Measurements from ENCODE around the gene HIVEP2. TPM values are rescaled to one million over a fixed set of nuclear protein-coding genes. Genes with fewer than 3 reads are reported as not detected.

The HIVEP2 gene
- total RNA-seq, 3 donors from 2014 or later (not counting 1 experiment from before 2014, with no cell fraction given): 14.6 to 21.6 (median 18.7) TPM

DNA sequence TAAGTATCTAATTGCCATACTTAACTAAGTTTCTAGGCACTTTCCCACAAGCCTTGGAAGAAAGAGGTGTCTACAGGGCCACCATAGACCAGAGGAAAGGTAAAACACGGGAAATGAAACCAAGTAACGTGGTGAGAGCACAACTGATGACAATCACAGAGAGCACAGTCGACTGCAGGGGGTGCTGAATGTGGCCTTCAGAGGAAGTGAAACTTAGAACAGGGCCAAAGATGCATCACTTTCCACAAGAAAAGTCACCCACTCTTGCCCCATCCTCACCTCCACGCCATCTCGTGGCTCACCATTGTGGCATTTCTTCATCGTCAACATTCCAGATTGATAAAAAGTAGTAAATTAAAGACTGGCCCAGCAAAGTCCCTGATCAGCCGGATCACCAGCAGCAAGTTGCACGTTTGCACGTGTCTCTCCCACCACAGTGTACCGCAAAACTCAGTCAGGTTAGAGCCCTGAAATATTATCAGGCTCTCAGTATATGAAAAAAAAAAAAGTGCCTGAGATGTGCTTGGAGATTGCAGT, 31.4 kb downstream of the HIVEP2 start:
- H3K4me1 ChIP-seq (ENCODE audit: control insufficient read depth, insufficient read depth, low read length): peaks cover 36% of the 10 kb centered on the region
- H3K27me3 Mint-ChIP-seq (ENCODE audit: low read depth in 2 of 2): no peaks in the 10 kb centered on the region
- H3K4me3 ChIP-seq (ENCODE audit: low read length): no peak overlapping the region

DNA sequence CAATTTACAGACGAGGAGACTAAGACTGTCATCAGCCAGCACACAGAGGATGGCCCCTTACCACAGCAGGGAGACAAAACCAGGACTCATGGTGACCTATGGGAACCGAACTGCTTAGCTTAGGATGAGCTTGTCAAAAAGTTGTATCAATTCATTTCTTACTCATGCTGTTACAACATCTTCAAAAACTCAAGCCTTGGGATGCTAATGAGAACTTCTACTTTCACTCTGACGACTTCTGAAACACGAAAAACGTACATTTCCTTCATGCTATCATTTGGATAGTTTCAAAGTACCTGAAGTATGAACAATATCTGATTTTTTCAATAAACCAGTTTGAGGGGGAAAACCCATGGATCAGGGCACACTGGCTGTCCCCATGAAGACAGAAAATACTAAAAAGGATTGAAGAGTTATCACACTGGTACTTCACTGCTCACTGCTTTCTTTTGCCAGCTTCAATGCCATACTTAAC, 31.9 kb downstream of the HIVEP2 start:
- peak overlapping the region; percentile 68 for H3K4me3 Mint-ChIP-seq

More for the DNA sequence above, 31.4 kb downstream of the HIVEP2 start:
- H3K9me3 Mint-ChIP-seq: no peaks in the 10 kb centered on the region
- ATAC-seq (peak; percentile 73 to 86 (median 80)), DNase-seq (peak; percentile 51 to 89)
- peak overlapping the region; percentile 84 for H3K27ac ChIP-seq (ENCODE audit: low read length)
- peaks cover 41 to 44% of the 10 kb centered on the region in 2 donors for H3K4me1 Mint-ChIP-seq
- H3K36me3 Mint-ChIP-seq: no peaks in the 10 kb centered on the region
- peak overlapping the region; percentile 78 to 90 for H3K27ac Mint-ChIP-seq
- no peaks in the 10 kb centered on the region for H3K36me3 ChIP-seq (ENCODE audit: control insufficient read depth, insufficient read depth, low read length)
- H3K4me3 Mint-ChIP-seq: peak overlapping the region; percentile 68
- WGBS (ENCODE audit: insufficient coverage): 16% methylated on average over 10 of the region's 10 CpGs
- intact Hi-C loops (cut with micrococcal nuclease): loop anchor here (1.0 to 5.0 kb wide), 3 partner anchors 11 to 41 kb away; no protein-coding TSS in a partner anchor
- H3K9me3 ChIP-seq (ENCODE audit: control insufficient read depth, insufficient read depth, low read length): no peaks in the 10 kb centered on the region
- H3K27me3 ChIP-seq (ENCODE audit: control insufficient read depth, insufficient read depth, low read length): no peaks in the 10 kb centered on the region
- TF ChIP-seq, protein P1, sequence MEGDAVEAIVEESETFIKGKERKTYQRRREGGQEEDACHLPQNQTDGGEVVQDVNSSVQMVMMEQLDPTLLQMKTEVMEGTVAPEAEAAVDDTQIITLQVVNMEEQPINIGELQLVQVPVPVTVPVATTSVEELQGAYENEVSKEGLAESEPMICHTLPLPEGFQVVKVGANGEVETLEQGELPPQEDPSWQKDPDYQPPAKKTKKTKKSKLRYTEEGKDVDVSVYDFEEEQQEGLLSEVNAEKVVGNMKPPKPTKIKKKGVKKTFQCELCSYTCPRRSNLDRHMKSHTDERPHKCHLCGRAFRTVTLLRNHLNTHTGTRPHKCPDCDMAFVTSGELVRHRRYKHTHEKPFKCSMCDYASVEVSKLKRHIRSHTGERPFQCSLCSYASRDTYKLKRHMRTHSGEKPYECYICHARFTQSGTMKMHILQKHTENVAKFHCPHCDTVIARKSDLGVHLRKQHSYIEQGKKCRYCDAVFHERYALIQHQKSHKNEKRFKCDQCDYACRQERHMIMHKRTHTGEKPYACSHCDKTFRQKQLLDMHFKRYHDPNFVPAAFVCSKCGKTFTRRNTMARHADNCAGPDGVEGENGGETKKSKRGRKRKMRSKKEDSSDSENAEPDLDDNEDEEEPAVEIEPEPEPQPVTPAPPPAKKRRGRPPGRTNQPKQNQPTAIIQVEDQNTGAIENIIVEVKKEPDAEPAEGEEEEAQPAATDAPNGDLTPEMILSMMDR (IDR thresholded peaks at IDR 0.05): peak; percentile 54

DNA sequence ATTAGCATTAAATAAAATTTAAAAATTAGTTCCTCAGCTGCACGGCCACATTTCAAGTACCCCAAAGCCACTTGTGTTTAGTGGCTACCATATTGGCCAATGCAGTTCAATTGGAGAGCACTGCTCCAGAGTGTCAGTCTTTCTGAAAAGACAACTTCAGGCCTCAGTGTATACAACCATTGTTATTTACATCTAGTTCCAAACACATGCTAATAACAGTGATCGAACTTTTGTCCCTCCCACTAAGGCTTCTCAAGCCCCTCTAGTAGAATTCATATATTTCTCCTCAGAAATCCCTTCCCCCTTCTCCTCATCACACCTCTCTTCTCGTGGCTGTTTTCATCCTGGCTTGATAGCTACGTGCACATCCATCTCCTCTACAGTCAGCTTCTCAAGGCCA, 32.9 kb downstream of the HIVEP2 start:
- peaks cover 52 to 57% of the 10 kb centered on the region in 2 donors for H3K4me1 Mint-ChIP-seq
- WGBS (ENCODE audit: insufficient coverage): 83% methylated on average over 4 of the region's 4 CpGs
- intact Hi-C loops (cut with micrococcal nuclease): loop anchor here (5.0 kb wide), 1 partner anchor 40 kb away; no protein-coding TSS in a partner anchor

More for the DNA sequence above, 31.9 kb downstream of the HIVEP2 start:
- no peak overlapping the region for H3K4me3 ChIP-seq (ENCODE audit: low read length)
- H3K4me1 ChIP-seq (ENCODE audit: control insufficient read depth, insufficient read depth, low read length): peaks cover 36% of the 10 kb centered on the region
- DNase-seq: peak in 1 of 2 donors; percentile 67
- 61% methylated on average over 5 of the region's 5 CpGs for WGBS (ENCODE audit: insufficient coverage)
- Mint-ChIP-seq H3K27me3 (ENCODE audit: low read depth in 2 of 2) (no peaks in the 10 kb centered on the region), H3K36me3 (no peaks in the 10 kb centered on the region), H3K9me3 (no peaks in the 10 kb centered on the region), H3K4me1 (peaks cover 44 to 47% of the 10 kb centered on the region in 2 donors), H3K27ac (peak overlapping the region; percentile 78 to 90)
- intact Hi-C loops (cut with micrococcal nuclease): loop anchor here (1.0 to 5.0 kb wide), 3 partner anchors 11 to 41 kb away; no protein-coding TSS in a partner anchor
- no peak for ATAC-seq
- no peaks in the 10 kb centered on the region for H3K9me3 ChIP-seq (ENCODE audit: control insufficient read depth, insufficient read depth, low read length)
- no peaks in the 10 kb centered on the region for H3K36me3 ChIP-seq (ENCODE audit: control insufficient read depth, insufficient read depth, low read length)
- H3K27ac ChIP-seq (ENCODE audit: low read length): peak overlapping the region; percentile 84
- no peaks in the 10 kb centered on the region for H3K27me3 ChIP-seq (ENCODE audit: control insufficient read depth, insufficient read depth, low read length)
- TF ChIP-seq, protein P1 (IDR thresholded peaks at IDR 0.05): no peak

More for the DNA sequence above, 32.9 kb downstream of the HIVEP2 start:
- H3K27me3 Mint-ChIP-seq (ENCODE audit: low read depth in 2 of 2): no peaks in the 10 kb centered on the region
- no peak overlapping the region for H3K27ac ChIP-seq (ENCODE audit: low read length)
- H3K27ac Mint-ChIP-seq: peak overlapping the region; percentile 7 to 90
- H3K4me3 ChIP-seq (ENCODE audit: low read length): no peak overlapping the region
- ATAC-seq (no peak), DNase-seq (no peak)
- H3K27me3 ChIP-seq (ENCODE audit: control insufficient read depth, insufficient read depth, low read length): no peaks in the 10 kb centered on the region
- H3K4me1 ChIP-seq (ENCODE audit: control insufficient read depth, insufficient read depth, low read length): peaks cover 41% of the 10 kb centered on the region
- no peaks in the 10 kb centered on the region for H3K36me3 ChIP-seq (ENCODE audit: control insufficient read depth, insufficient read depth, low read length)
- no peaks in the 10 kb centered on the region for H3K9me3 Mint-ChIP-seq
- TF ChIP-seq, protein P1 (IDR thresholded peaks at IDR 0.05): no peak
- no peaks in the 10 kb centered on the region for H3K36me3 Mint-ChIP-seq
- H3K4me3 Mint-ChIP-seq: no peak overlapping the region
- H3K9me3 ChIP-seq (ENCODE audit: control insufficient read depth, insufficient read depth, low read length): no peaks in the 10 kb centered on the region

Data from natural killer cell (primary cell).